Memory B cell (primary cell): Measurements from ENCODE around the gene HRAS.

Experiments
- ATAC-seq: fragments of 150-1000 bp; cut with Tn5 transposase; 2 replicates; pipeline ENCODE4 v1.10.0; 2021; ENCODE audit warnings: low read depth, mild to moderate bottlenecking, moderate library complexity
- DNase-seq, 2 donors: peaks; one replicate each; pipeline ENCODE4 v3.0.0; 2022; ENCODE audit warnings: low spot score in 2 of 2
- H3K27ac Mint-ChIP-seq: one replicate; pipeline ENCODE4 v1.8.0; 2022; ENCODE audit warnings: mild to moderate bottlenecking, moderate library complexity, mixed read lengths
- H3K27me3 Mint-ChIP-seq: one replicate; pipeline ENCODE4 v1.8.0; 2022; ENCODE audit warnings: mixed read lengths
- H3K36me3 Mint-ChIP-seq: one replicate; pipeline ENCODE4 v1.8.0; 2022; ENCODE audit warnings: mild to moderate bottlenecking, mixed read lengths
- H3K4me1 Mint-ChIP-seq: one replicate; pipeline ENCODE4 v1.8.0; 2022; ENCODE audit warnings: mixed read lengths
- H3K4me3 Mint-ChIP-seq: one replicate; pipeline ENCODE4 v1.8.0; 2022; ENCODE audit warnings: mild to moderate bottlenecking, moderate library complexity, mixed read lengths
- H3K9me3 Mint-ChIP-seq: one replicate; pipeline ENCODE4 v1.8.0; 2022; ENCODE audit warnings: mixed read lengths

Gene HRAS

DNA sequence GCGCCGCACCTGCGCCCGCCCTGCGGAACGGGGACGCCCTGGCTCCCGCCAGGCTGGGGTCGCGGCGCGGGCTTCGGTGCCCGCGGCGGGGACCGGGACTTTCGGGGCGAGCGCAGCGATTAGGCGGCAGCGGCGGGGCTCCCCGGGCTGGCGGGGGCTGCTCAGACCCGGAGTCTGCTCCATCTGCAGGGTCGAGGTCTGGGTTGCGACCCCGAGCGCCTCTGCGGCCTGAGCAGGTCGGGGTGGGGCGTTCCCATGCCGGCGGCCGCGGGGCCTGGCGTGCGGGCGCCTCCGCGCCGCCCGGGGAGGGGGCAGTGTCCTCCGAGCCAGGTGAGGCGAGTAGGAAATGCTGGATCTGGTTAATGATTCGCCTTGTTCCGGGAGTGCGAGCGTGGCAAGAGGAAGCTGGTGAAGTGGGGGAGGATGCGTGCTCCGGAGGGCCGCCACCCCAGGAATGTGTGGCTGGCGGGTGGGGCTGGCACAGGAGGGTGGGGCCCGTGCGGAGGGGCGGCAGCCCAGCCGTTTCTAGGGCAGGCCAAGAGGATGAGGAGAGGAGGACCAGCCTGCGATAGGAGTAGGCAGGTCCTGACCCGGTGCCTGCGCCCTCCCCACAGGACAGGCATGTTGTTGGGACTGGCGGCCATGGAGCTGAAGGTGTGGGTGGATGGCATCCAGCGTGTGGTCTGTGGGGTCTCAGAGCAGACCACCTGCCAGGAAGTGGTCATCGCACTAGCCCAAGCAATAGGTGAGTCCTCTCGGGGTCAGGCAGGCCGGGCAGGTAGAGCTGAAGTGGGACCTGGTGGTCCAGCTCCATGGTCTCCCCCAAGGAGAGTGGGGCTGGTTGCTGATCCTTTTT is 26.0 kb upstream of the HRAS start:
- Mint-ChIP-seq H3K36me3 (peaks cover 2% of the 10 kb centered on the region), H3K9me3 (no peaks in the 10 kb centered on the region), H3K27me3 (no peaks in the 10 kb centered on the region), H3K27ac (peak overlapping the region; percentile 72), H3K4me3 (peak overlapping the region; percentile 92), H3K4me1 (peaks cover 16% of the 10 kb centered on the region)
- ATAC-seq (peak; percentile 42), DNase-seq (no peak)

- H3K27ac Mint-ChIP-seq, result peak within 1 kb of the TSS; percentile 82
- no peaks in the 10 kb centered on the region for H3K9me3 Mint-ChIP-seq
- no peaks in the 10 kb centered on the region for H3K27me3 Mint-ChIP-seq
- peaks cover 16% of the 10 kb centered on the region for H3K4me1 Mint-ChIP-seq
- peaks cover 2% of the 10 kb centered on the region for H3K36me3 Mint-ChIP-seq
- DNase-seq (peak; percentile 96), ATAC-seq (peak; percentile 90)
- H3K4me3 Mint-ChIP-seq, result peak within 1 kb of the TSS; percentile 92
Observed at GRCh38 chr11:560305-561147, 25.1 kb upstream of the HRAS start, which contains the start of the genes LMNTD2 and RASSF7. TSS of gene LMNTD2 (minus strand) at chr11:560738. CDS start at chr11:560716, 22 bp downstream. TSS of gene RASSF7 (plus strand) at chr11:560970. CDS start at chr11:561769, 799 bp downstream.

GRCh38 chr11:559712-560304 is 24.4 kb upstream of the HRAS start:
- ATAC-seq (no peak), DNase-seq (no peak)
- peak overlapping the region; percentile 92 for H3K4me3 Mint-ChIP-seq
- H3K27ac Mint-ChIP-seq, result peak overlapping the region; percentile 82
- H3K9me3 Mint-ChIP-seq, result no peaks in the 10 kb centered on the region
- H3K27me3 Mint-ChIP-seq, result no peaks in the 10 kb centered on the region
- H3K4me1 Mint-ChIP-seq, result peaks cover 16% of the 10 kb centered on the region
- H3K36me3 Mint-ChIP-seq, result peaks cover 2% of the 10 kb centered on the region

DNA sequence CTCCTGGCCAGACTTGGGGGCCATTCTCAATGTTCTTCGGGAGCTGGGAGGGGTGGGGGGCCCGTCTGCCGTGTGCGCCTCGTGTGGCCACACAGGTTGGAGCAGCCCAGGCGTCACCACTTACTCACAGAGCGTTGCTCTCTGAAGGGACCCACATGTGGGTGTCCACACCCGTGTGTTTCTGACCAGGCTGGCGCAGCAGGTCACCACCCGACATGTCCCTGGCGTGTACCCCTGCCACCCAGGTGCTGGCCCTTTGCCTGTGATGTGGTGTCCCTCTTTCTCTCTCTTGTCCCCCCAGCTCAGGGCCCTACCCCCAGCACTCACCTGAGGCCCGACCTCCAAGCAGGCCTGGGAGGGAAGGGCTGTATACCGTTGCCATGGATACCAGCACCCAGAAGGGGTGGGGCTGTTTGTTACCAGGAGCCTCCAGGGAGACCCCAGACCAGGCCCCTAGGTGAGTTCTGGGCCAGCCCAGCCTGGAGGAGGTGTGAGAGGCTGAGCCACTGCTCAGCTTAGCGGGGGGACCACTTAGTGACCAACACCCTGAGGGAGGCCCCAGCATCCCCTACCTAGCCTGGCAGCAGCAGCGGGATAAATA is 23.7 kb upstream of the HRAS start:
- DNase-seq, result no peak
- H3K36me3 Mint-ChIP-seq, result peaks cover 2% of the 10 kb centered on the region
- ATAC-seq, result no peak
- H3K27me3 Mint-ChIP-seq, result no peaks in the 10 kb centered on the region
- peaks cover 16% of the 10 kb centered on the region for H3K4me1 Mint-ChIP-seq
- H3K9me3 Mint-ChIP-seq, result no peaks in the 10 kb centered on the region
- H3K27ac Mint-ChIP-seq, result peak overlapping the region; percentile 60
- H3K4me3 Mint-ChIP-seq, result no peak overlapping the region

DNA sequence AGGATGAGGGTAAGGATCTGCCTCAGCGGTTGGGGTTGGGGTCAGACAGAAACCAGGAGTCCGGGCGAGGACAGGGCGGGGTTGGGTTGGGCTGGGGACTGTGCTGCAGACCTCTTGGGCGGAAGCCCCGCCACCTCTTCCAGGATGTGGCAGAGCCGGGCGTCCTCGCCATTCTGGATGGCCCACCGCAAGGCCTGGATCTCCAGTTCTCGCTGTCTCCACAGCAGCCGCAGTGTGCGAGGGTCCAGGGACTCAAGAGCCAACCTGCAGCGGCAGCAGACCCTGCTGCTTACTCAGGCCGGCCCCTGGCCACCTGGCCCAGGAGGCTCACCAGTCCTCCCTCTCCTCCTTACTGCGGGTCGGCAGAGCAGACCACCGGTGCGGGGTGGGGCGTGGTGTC is 23.1 kb upstream of the HRAS start:
- no peaks in the 10 kb centered on the region for H3K27me3 Mint-ChIP-seq
- H3K4me3 Mint-ChIP-seq, result no peak overlapping the region
- H3K9me3 Mint-ChIP-seq, result no peaks in the 10 kb centered on the region
- no peaks in the 10 kb centered on the region for H3K36me3 Mint-ChIP-seq
- ATAC-seq, result no peak
- no peak overlapping the region for H3K27ac Mint-ChIP-seq
- H3K4me1 Mint-ChIP-seq, result peaks cover 16% of the 10 kb centered on the region
- DNase-seq, result no peak

DNA sequence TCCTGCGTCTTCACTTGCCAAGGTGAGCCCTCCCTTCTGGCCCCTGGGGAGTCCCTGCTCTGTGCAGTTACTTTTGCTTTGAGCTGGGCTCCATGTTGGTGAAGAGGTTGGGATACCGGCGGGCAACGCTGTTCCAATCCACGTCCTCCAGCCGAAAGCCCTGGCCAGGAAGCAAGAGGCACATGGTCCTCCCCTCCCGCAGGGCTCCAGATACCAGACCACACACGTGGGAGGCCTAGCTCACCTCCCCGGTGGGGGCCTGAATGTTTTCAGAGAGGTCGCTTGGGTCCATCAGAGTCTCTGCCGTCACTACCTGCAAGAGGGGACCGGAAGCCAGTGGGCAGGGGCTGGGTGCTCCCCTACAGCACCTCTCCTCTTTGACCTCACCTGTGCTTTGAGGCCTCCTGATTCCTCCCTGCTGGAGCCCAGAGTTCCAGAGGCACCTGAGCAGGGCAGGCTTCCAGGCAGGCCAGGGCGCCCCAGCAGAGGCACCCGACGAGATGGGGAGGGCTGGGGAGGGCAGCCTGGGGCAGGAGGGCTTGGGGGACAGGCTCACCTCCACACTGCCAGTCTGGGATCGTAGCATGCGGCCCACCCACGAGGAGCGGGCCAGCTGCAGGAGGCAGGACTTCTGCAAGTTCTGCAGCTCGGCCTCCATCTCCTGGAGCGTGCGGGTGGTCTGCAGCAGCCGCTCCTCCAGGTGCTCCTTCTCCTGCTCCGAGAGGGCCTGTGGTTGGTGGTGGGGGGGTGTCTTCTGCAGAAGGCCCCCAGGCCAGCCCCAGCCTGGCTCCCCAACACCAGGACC is 22.2 kb upstream of the HRAS start:
- Mint-ChIP-seq H3K4me3 (no peak overlapping the region), H3K4me1 (peaks cover 19% of the 10 kb centered on the region), H3K27ac (no peak overlapping the region), H3K36me3 (no peaks in the 10 kb centered on the region), H3K27me3 (no peaks in the 10 kb centered on the region), H3K9me3 (no peaks in the 10 kb centered on the region)
- DNase-seq (no peak), ATAC-seq (no peak)

DNA sequence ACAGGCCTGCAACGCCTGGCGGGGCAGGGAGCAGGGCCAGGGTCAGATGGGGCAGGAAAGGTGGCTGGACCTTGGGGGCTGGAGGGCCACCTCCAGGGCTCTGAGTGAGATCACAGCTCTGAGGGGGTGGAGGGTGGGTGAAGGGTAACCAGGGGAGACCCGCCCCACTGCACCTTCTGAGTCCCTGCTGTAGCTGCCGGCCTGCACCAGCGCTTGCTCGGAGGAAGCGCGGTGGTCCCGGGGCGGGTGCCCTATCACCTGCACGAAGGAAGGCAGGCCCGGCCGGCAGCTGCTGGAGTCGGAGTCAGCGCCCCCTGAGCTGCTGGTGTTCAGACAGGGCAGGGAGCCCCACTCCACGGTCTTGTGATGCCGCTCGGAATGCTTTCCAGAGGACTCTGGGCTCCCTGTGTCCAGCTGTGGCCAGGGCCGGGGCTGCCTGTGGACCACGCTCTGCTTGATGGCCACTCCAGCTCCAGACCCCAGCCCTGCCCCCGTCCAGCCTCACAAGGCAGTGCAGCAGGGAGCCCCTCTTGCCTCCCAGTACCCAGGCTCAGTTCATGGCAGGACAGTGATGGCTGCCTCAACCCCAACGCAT is 21.4 kb upstream of the HRAS start:
- Mint-ChIP-seq H3K4me3 (peak overlapping the region; percentile 8), H3K9me3 (no peaks in the 10 kb centered on the region)

GRCh38 chr11:555780-556661 is 20.6 kb upstream of the HRAS start:
- H3K4me3 Mint-ChIP-seq, result no peak overlapping the region
- no peak overlapping the region for H3K27ac Mint-ChIP-seq
- no peaks in the 10 kb centered on the region for H3K27me3 Mint-ChIP-seq
- H3K4me1 Mint-ChIP-seq, result peaks cover 15% of the 10 kb centered on the region
- no peaks in the 10 kb centered on the region for H3K9me3 Mint-ChIP-seq
- DNase-seq, result no peak
- no peak for ATAC-seq
- H3K36me3 Mint-ChIP-seq, result no peaks in the 10 kb centered on the region

More for the DNA sequence above, 21.4 kb upstream of the HRAS start:
- no peak overlapping the region for H3K27ac Mint-ChIP-seq
- DNase-seq (no peak), ATAC-seq (no peak)
- no peaks in the 10 kb centered on the region for H3K27me3 Mint-ChIP-seq
- H3K36me3 Mint-ChIP-seq, result no peaks in the 10 kb centered on the region
- H3K4me1 Mint-ChIP-seq, result peaks cover 19% of the 10 kb centered on the region

DNA sequence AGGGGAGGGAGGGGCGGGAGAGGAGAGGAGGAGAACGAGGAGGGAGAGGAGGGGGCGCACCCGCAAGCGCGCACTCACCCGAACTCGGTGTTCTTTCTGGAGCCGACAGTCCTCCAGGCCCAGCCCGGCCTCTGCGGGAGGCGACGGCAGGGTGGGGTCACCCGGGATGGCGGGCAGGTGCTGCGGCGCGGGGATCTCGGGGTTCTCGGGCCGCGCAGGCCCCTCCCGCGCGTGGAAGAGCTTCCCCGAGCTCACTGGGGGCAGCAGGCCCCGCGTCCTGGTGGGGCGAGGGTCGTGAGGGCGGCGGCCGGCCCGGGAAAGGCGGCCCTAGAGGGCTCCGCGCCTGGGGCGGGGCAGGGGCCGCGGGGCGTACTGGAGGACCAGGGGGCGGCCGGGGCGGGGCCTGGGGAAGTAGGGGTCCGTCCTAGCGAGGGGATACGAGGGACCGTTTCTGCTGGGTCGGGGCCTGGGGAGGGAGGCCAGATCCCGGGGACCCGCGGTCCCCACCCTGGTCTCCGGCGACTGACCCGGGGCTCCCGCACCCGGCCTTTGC is 19.9 kb upstream of the HRAS start:
- Mint-ChIP-seq H3K27me3 (no peaks in the 10 kb centered on the region), H3K9me3 (no peaks in the 10 kb centered on the region), H3K27ac (no peak overlapping the region), H3K4me3 (peak overlapping the region; percentile 69), H3K4me1 (peaks cover 15% of the 10 kb centered on the region), H3K36me3 (no peaks in the 10 kb centered on the region)
- ATAC-seq (peak; percentile 16), DNase-seq (peak in 1 of 2 donors; percentile 57)

DNA sequence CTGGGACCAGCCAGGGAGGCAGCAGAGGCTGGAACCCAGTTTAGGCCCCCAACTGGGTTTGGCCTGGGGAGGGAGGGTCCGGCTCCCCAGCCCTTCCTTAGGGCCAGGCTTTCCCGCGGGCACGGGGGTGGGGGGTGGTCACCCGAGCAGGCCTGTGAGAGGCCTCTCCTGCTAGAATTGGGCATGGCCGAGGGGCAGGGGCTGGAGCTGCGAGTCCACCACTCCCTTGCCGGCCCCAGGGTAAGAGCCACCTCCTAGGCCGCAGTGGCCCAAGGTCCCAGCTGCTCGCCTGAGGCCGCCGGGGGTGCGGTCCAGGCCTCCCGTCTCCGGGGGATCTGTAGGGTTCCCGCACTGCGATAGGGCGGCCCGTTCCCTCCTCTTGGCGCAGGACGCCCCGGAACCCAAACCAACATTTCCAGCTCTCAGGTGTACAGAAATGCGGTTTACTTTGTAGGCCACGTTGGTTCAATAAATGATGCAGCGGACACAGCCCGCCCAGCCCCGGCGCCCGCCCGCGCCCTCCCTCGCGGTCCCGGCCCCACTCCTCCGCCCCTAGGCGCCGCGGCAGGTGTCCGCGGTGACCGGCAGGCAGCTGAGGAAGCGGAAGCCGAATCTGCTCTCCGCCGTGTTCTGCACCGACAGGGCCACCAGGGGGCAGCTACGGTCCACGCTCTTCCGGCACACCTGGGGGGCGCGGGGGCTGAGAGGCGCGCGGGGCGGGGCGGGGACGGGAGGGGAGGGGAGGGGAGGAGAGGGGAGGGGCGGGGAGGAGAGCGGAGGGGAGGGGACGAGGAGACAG is 19.3 kb upstream of the HRAS start:
- Mint-ChIP-seq H3K4me1 (peaks cover 11% of the 10 kb centered on the region), H3K27me3 (no peaks in the 10 kb centered on the region), H3K36me3 (no peaks in the 10 kb centered on the region), H3K27ac (no peak overlapping the region), H3K4me3 (peak overlapping the region; percentile 69), H3K9me3 (no peaks in the 10 kb centered on the region)
- peak; percentile 68 to 70 for DNase-seq
- peak; percentile 89 for ATAC-seq

DNA sequence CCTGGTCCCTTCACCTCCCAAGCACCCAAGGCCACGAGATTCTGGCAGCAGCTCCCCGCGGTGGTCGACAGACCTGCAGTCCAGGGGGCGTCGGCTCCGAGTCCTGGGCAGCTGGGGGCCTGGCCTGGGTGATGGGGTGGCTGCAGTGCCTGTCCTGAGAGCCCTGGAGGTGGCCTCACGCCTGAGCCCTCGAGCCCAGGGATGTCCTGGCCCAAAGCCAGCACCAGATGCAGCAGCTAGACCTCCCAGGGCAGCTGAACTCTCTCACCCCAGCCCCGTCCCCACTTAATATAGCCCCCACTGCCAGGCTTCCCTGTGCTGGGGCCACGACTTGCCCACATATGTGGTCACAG is 18.6 kb upstream of the HRAS start:
- peaks cover 7% of the 10 kb centered on the region for H3K4me1 Mint-ChIP-seq
- H3K4me3 Mint-ChIP-seq, result peak overlapping the region; percentile 41
- no peaks in the 10 kb centered on the region for H3K9me3 Mint-ChIP-seq
- DNase-seq, result no peak
- H3K27ac Mint-ChIP-seq, result no peak overlapping the region
- no peaks in the 10 kb centered on the region for H3K27me3 Mint-ChIP-seq
- no peak for ATAC-seq
- no peaks in the 10 kb centered on the region for H3K36me3 Mint-ChIP-seq
